Endothelial cell of umbilical vein (primary cell): ENCODE measurements around the gene SMARCD1. TPM values are rescaled to one million over a fixed set of nuclear protein-coding genes. Genes with fewer than 3 reads are reported as not detected.

Experiments used
- BruUV-seq: library from RNA; stranded (reverse); fragments of 400-500 nt; replicated peaks from 2 replicates; lab custom pipeline; 2021; lab: Mats Ljungman, UMichigan
- CTCF ChIA-PET: fragments of 300-600, 350-600 bp; sonication (Branson Sonifier 250); formaldehyde crosslinking; loops from one replicate; lab custom pipeline; 2021; ENCODE audit warnings: antibody characterized with exemption, inconsistent platforms; lab: Charles Lee
- POLR2A ChIA-PET: fragments of 300-600, 350-600 bp; sonication (Branson Sonifier 250); formaldehyde crosslinking; loops from one replicate; lab custom pipeline; 2021; ENCODE audit warnings: antibody characterized with exemption, inconsistent platforms; lab: Charles Lee
- DNase-seq: peaks from one replicate; pipeline ENCODE4 v3.0.0-alpha.2; 2011; ENCODE audit warnings: low read depth, low spot score
- FAIRE-seq: peaks from 2 replicates; lab custom pipeline; 2011; peaks lifted over from hg19 to GRCh38; lab: Jason Lieb, UNC
- H2AFZ ChIP-seq: 2 replicates; pipeline ENCODE4 v1.6.0; 2012; ENCODE audit warnings: low read depth, low read length, control low read depth, inconsistent platforms
- H3K27ac ChIP-seq: 2 replicates; pipeline ENCODE4 v1.5.1; 2011; ENCODE audit warnings: low read depth, mild to moderate bottlenecking, control low read depth, low read length, moderate library complexity; ENCODE audit not compliant: insufficient read depth
- H3K27me3 ChIP-seq, 2 experiments: 2 replicates each; pipeline versions ENCODE4 v1.6.0 to v1.6.1; 2011; ENCODE audit warnings: low read length in 2 of 2, mixed read lengths in 1 of 2; ENCODE audit not compliant: control insufficient read depth in 2 of 2, insufficient read depth in 2 of 2
- H3K36me3 ChIP-seq, 2 experiments: 2 replicates in 1 of 2; 3 replicates in 1 of 2; pipeline ENCODE4 v1.5.1; 2011; ENCODE audit warnings: low read length in 2 of 2, mild to moderate bottlenecking in 1 of 2, moderate library complexity in 1 of 2; ENCODE audit not compliant: control insufficient read depth in 2 of 2, insufficient read depth in 2 of 2; ENCODE audit errors: extremely low read depth in 1 of 2
- H3K4me1 ChIP-seq: 3 replicates; pipeline ENCODE4 v1.5.1; 2011; ENCODE audit warnings: mild to moderate bottlenecking, low read length; ENCODE audit not compliant: control insufficient read depth, insufficient read depth; ENCODE audit errors: extremely low read depth
- H3K4me2 ChIP-seq: 2 replicates; pipeline ENCODE4 v1.6.1; 2011; ENCODE audit warnings: low read length, control low read depth, mixed read lengths; ENCODE audit not compliant: insufficient read depth
- H3K4me3 ChIP-seq, 3 experiments: fragments of 200-600 bp in 1 of 3; sonication (generic), shearing (Covaris generic) in 1 of 3; replicated peaks in 1 of 3; 2 replicates each; pipeline ENCODE4 v1.5.1; 2011 to 2016; ENCODE audit warnings: control low read depth in 3 of 3, low read length in 3 of 3, mild to moderate bottlenecking in 2 of 3, inconsistent platforms in 1 of 3, low read depth in 1 of 3, moderate library complexity in 1 of 3; ENCODE audit not compliant: insufficient read depth in 1 of 3
- H3K79me2 ChIP-seq: 2 replicates; pipeline ENCODE4 v1.6.0; 2012; ENCODE audit warnings: low read length, inconsistent platforms; ENCODE audit not compliant: control insufficient read depth, insufficient read depth
- H3K9ac ChIP-seq: replicated peaks from 2 replicates; pipeline ENCODE3; 2011; ENCODE audit warnings: low read length, control low read depth; ENCODE audit not compliant: insufficient read depth; ENCODE audit errors: extremely low read depth
- H3K9me1 ChIP-seq: replicated peaks from 3 replicates; pipeline ENCODE4 v1.6.0; 2011; ENCODE audit warnings: mild to moderate bottlenecking, low read length; ENCODE audit not compliant: control insufficient read depth, insufficient read depth; ENCODE audit errors: extremely low read depth
- H3K9me3 ChIP-seq: replicated peaks from 2 replicates; pipeline ENCODE4 v1.5.1; 2012; ENCODE audit warnings: low read length, inconsistent platforms; ENCODE audit not compliant: control insufficient read depth, insufficient read depth
- H4K20me1 ChIP-seq: replicated peaks from 2 replicates; pipeline ENCODE3; 2011; ENCODE audit warnings: mild to moderate bottlenecking, low read length; ENCODE audit not compliant: control insufficient read depth, insufficient read depth; ENCODE audit errors: extremely low read depth
- CTCF ChIP-seq, 2 donors: IDR thresholded peaks; 1 replicate in 1 of 2; 2 replicates in 1 of 2; pipeline ENCODE4 v1.5.1; 2011; ENCODE audit warnings: low read length in 2 of 2, mild to moderate bottlenecking in 2 of 2, moderate library complexity in 2 of 2, control low read depth in 1 of 2, inconsistent platforms in 1 of 2, low read depth in 1 of 2; ENCODE audit not compliant: insufficient read depth in 1 of 2; ENCODE audit errors: extremely low read depth in 1 of 2
- EZH2 ChIP-seq: IDR thresholded peaks from 2 replicates; pipeline ENCODE4 v1.6.1; 2012; ENCODE audit warnings: borderline replicate concordance, low read depth, mild to moderate bottlenecking, moderate library complexity, low read length, inconsistent platforms; ENCODE audit not compliant: severe bottlenecking
- FOS ChIP-seq: IDR thresholded peaks from 2 replicates; pipeline ENCODE4 v1.6.1; 2011; ENCODE audit warnings: mild to moderate bottlenecking, low read length, moderate library complexity, borderline replicate concordance; ENCODE audit not compliant: insufficient read depth
- GATA2 ChIP-seq: IDR thresholded peaks from 2 replicates; pipeline ENCODE4 v1.7.0; 2011; ENCODE audit warnings: low read depth, mild to moderate bottlenecking, moderate library complexity, mixed read lengths, low read length; ENCODE audit not compliant: insufficient read length, insufficient read depth
- JUN ChIP-seq: IDR thresholded peaks from 2 replicates; pipeline ENCODE4 v1.6.1; 2011; ENCODE audit warnings: borderline replicate concordance, low read depth; ENCODE audit not compliant: insufficient read length, insufficient read depth
- MAX ChIP-seq: IDR thresholded peaks from 2 replicates; pipeline ENCODE4 v1.6.1; 2011; ENCODE audit not compliant: insufficient read depth, insufficient read length
- MYC ChIP-seq: IDR thresholded peaks from one replicate; pipeline ENCODE4 v1.6.1; 2011; ENCODE audit warnings: mild to moderate bottlenecking, low read depth, low read length
- POLR2A ChIP-seq: IDR thresholded peaks from 2 replicates; pipeline ENCODE4 v1.6.1; 2012; ENCODE audit warnings: low read depth, mild to moderate bottlenecking, control low read depth, low read length
- POLR2AphosphoS5 ChIP-seq: IDR thresholded peaks from 2 replicates; pipeline ENCODE4 v1.6.1; 2012; ENCODE audit warnings: low read depth, mild to moderate bottlenecking, control low read depth, low read length, moderate library complexity; ENCODE audit not compliant: insufficient read depth
- dilution Hi-C: fragments of 300-500 bp; cut with MboI; formaldehyde crosslinking; loops from one replicate; pipeline ENCODE4 v1.15.0; 2019; ENCODE audit warnings: low sequenced_read_pairs; ENCODE audit not compliant: extremely low pct_ligation_motif_present
- intact Hi-C: fragments of 100-400 bp; cut with micrococcal nuclease; formaldehyde crosslinking; loops from one replicate; pipeline ENCODE4 v1.10.0; 2022
- polyA plus RNA-seq, 4 experiments: library from polyadenylated mRNA; depleted of rRNA in 3 of 4; stranded (reverse) in 3 of 4; unstranded in 1 of 4; fragments of >200 nt; gene quantifications; 2 replicates each; pipeline versions ENCODE4 v1.2.1 to v1.2.3, GENCODE V29; 2011 to 2012; ENCODE audit warnings: missing spikeins in 1 of 4
- total RNA-seq: library from RNA; stranded (reverse); gene quantifications from 2 replicates; pipeline ENCODE4 v1.2.3, GENCODE V29; 2021

SMARCD1 gene
- total and polyA plus RNA-seq, 2 donors (not counting 3 experiments of a cell fraction or from before 2014, with no cell fraction given) = 86.6 to 94.2 TPM

- Histone ChIP-seq H4K20me1 (no peaks in the 10 kb centered on the region), H3K36me3 (peaks cover 0 to 2% of the 10 kb centered on the region in 2 experiments), H2AFZ (peak within 1 kb of the TSS; percentile 90), H3K4me2 (peak within 1 kb of the TSS; percentile 17), H3K9me3 (no peaks in the 10 kb centered on the region), H3K79me2 (peaks cover 9% of the 10 kb centered on the region), H3K27me3 (no peaks in the 10 kb centered on the region), H3K4me1 (peaks cover 9% of the 10 kb centered on the region), H3K27ac (peak within 1 kb of the TSS; percentile 6), H3K9ac (peak within 1 kb of the TSS; percentile 44), H3K9me1 (no peaks in the 10 kb centered on the region), H3K4me3 (peak within 1 kb of the TSS; percentile 0 to 76 (median 59))
- peak; percentile 100 for DNase-seq
- BruUV-seq = no TSS peak
- TF ChIP-seq FOS (no peak), MAX (peak; percentile 92), POLR2AphosphoS5 (peak; percentile 67), CTCF (IDR thresholded peaks at IDR 0.05; ENCODE audit: extremely low read depth in 1 of 2, insufficient read depth in 1 of 2, low read depth in 1 of 2, low read length in 2 of 2) (peak; percentile 98 to 99), GATA2 (no peak), POLR2A (peak; percentile 92), MYC (no peak), EZH2 (no peak), JUN (no peak)
- dilution Hi-C loops (no loop called here), intact Hi-C loops (loop anchor here (1.0 kb wide), 4 partner anchors 27 to 63 kb away; partner anchors contain the start of genes CERS5 and SMARCD1)
- FAIRE-seq = peak; percentile 100
- POLR2A ChIA-PET = interaction anchor here (1.0 to 2.3 kb wide), 5 partner anchors 9 to 56 kb away, joined by 3 to 20 read pairs (median 7); partner anchors contain the start of genes CERS5 and SMARCD1
- CTCF ChIA-PET = interaction anchor here (0.5 to 4.5 kb wide), 35 partner anchors 9 to 652 kb away, joined by 3 to 89 read pairs (median 6); partner anchors contain the start of genes ATF1, CERS5, GPD1 and LIMA1
These were observed 26.7 kb downstream of the SMARCD1 start, which contains the start of gene COX14 for GRCh38 chr12:50111693-50112455. TSS of gene COX14 (plus strand) at chr12:50112236. CDS start at chr12:50120044, 7,808 bp downstream.
